DOHH2 (cell line): ENCODE results near the gene ANGPTL1.

ENCODE experiments used
- H3F3A ChIP-seq: fragments of 200-600 bp; sonication (generic), shearing (Covaris generic); 2 replicates; pipeline ENCODE4 v1.6.0; 2016; ENCODE audit warnings: antibody characterized with exemption, mild to moderate bottlenecking; ENCODE audit not compliant: control insufficient read depth, insufficient read depth
- H3K27ac ChIP-seq: fragments of 200-600 bp; sonication (generic); 2 replicates; pipeline ENCODE4 v1.5.1; 2014; ENCODE audit warnings: low read depth, mild to moderate bottlenecking, low read length, moderate library complexity
- H3K27me3 ChIP-seq: fragments of 200-600 bp; sonication (generic); 2 replicates; pipeline ENCODE4 v1.6.1; 2014; ENCODE audit warnings: mild to moderate bottlenecking, low read length, mixed read lengths; ENCODE audit not compliant: control insufficient read depth
- H3K36me3 ChIP-seq: fragments of 200-600 bp; sonication (generic); 2 replicates; pipeline ENCODE4 v1.6.1; 2014; ENCODE audit warnings: mild to moderate bottlenecking, low read length, moderate library complexity, mixed read lengths; ENCODE audit not compliant: control insufficient read depth
- H3K4me1 ChIP-seq: fragments of 200-600 bp; sonication (generic); 2 replicates; pipeline ENCODE4 v1.6.1; 2014; ENCODE audit warnings: mild to moderate bottlenecking, low read length, mixed read lengths; ENCODE audit not compliant: control insufficient read depth
- H3K4me2 ChIP-seq: fragments of 200-600 bp; sonication (generic); 2 replicates; pipeline ENCODE4 v1.6.0; 2014; ENCODE audit warnings: mild to moderate bottlenecking, low read length, moderate library complexity
- H3K4me3 ChIP-seq: fragments of 200-600 bp; sonication (generic); 2 replicates; pipeline ENCODE4 v1.5.1; 2014; ENCODE audit warnings: mild to moderate bottlenecking, low read length, mixed read lengths
- H3K79me2 ChIP-seq: fragments of 200-600 bp; sonication (generic); 2 replicates; pipeline ENCODE4 v1.6.1; 2014; ENCODE audit warnings: mild to moderate bottlenecking, low read length, mixed read lengths; ENCODE audit not compliant: control insufficient read depth
- H3K9me2 ChIP-seq: fragments of 200-600 bp; sonication (generic); replicated peaks from 2 replicates; pipeline ENCODE4 v1.6.1; 2014; ENCODE audit warnings: mild to moderate bottlenecking, low read length, mixed read lengths; ENCODE audit not compliant: control insufficient read depth
- H3K9me3 ChIP-seq: fragments of 200-600 bp; sonication (generic); 2 replicates; pipeline ENCODE4 v1.6.1; 2014; ENCODE audit warnings: antibody characterized with exemption, low read length, mixed read lengths; ENCODE audit not compliant: control insufficient read depth, insufficient read depth
- H4K20me1 ChIP-seq: fragments of 200-600 bp; sonication (generic); 2 replicates; pipeline ENCODE4 v1.6.0; 2014; ENCODE audit warnings: low read depth, mild to moderate bottlenecking, antibody characterized with exemption, low read length, moderate library complexity; ENCODE audit not compliant: control insufficient read depth, insufficient read depth
- EZH2phosphoT487 ChIP-seq: fragments of 200-600 bp; sonication (generic); IDR thresholded peaks from 2 replicates; pipeline ENCODE4 v1.6.1; 2017; ENCODE audit warnings: borderline replicate concordance, mild to moderate bottlenecking, antibody characterized with exemption, low read length, moderate library complexity, mixed read lengths
- TF ChIP-seq, protein P1 (sequence below): fragments of 200-600 bp; sonication (generic); IDR thresholded peaks from one replicate; pipeline ENCODE4 v1.5.1; 2014; ENCODE audit warnings: antibody characterized with exemption, mild to moderate bottlenecking, low read depth, low read length; ENCODE audit not compliant: poor library complexity, severe bottlenecking

The ANGPTL1 gene

DNA sequence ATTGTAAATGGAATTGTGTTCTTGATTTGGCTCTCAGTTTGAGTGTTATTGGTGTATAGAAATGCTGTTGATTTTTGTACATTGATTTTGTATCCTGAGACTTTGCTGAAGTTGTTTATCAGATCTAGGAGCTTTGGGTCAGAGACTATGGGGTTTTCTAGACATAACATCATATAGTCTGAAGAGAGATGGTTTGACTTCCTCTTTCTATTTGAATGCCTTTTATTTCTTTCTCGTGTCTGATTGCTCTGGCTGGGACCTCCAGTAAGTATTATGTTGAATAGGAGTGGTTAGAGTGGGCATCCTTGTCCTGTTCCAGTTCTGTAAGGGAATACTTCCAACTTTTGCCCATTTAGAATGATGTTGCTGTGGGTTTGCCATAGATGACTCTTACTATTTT, 39.1 kb upstream of the ANGPTL1 start:
- no peak overlapping the region for H3K4me2 ChIP-seq
- 0 out of 2 replicates have a peak, but pooled peaks cover 2% of the 10 kb centered on the region for H3F3A ChIP-seq
- H3K4me1 ChIP-seq = no peaks in the 10 kb centered on the region
- no peaks in the 10 kb centered on the region for H4K20me1 ChIP-seq
- TF ChIP-seq, protein P1, sequence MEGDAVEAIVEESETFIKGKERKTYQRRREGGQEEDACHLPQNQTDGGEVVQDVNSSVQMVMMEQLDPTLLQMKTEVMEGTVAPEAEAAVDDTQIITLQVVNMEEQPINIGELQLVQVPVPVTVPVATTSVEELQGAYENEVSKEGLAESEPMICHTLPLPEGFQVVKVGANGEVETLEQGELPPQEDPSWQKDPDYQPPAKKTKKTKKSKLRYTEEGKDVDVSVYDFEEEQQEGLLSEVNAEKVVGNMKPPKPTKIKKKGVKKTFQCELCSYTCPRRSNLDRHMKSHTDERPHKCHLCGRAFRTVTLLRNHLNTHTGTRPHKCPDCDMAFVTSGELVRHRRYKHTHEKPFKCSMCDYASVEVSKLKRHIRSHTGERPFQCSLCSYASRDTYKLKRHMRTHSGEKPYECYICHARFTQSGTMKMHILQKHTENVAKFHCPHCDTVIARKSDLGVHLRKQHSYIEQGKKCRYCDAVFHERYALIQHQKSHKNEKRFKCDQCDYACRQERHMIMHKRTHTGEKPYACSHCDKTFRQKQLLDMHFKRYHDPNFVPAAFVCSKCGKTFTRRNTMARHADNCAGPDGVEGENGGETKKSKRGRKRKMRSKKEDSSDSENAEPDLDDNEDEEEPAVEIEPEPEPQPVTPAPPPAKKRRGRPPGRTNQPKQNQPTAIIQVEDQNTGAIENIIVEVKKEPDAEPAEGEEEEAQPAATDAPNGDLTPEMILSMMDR = no peak
- no peak for TF ChIP-seq EZH2phosphoT487
- no peaks in the 10 kb centered on the region for H3K9me3 ChIP-seq
- H3K36me3 ChIP-seq = peaks cover 93% of the 10 kb centered on the region
- H3K4me3 ChIP-seq = no peak overlapping the region
- no peak overlapping the region for H3K27ac ChIP-seq
- peaks cover 17% of the 10 kb centered on the region for H3K79me2 ChIP-seq
- no peaks in the 10 kb centered on the region for H3K27me3 ChIP-seq
- no peaks in the 10 kb centered on the region for H3K9me2 ChIP-seq

- H3K36me3 ChIP-seq = peaks cover 91% of the 10 kb centered on the region
- H3F3A ChIP-seq = 0 out of 2 replicates have a peak, but pooled peaks cover 2% of the 10 kb centered on the region
- no peak overlapping the region for H3K4me3 ChIP-seq
- no peaks in the 10 kb centered on the region for H3K9me2 ChIP-seq
- no peaks in the 10 kb centered on the region for H3K4me1 ChIP-seq
- TF ChIP-seq EZH2phosphoT487 = no peak
- TF ChIP-seq, protein P1 = no peak
- no peak overlapping the region for H3K4me2 ChIP-seq
- H3K9me3 ChIP-seq = no peaks in the 10 kb centered on the region
- H3K79me2 ChIP-seq = peaks cover 17% of the 10 kb centered on the region
- H4K20me1 ChIP-seq = no peaks in the 10 kb centered on the region
- H3K27me3 ChIP-seq = no peaks in the 10 kb centered on the region
- no peak overlapping the region for H3K27ac ChIP-seq
Measured at GRCh38 chr1:178908358-178908757, 37.5 kb upstream of the ANGPTL1 start.

DNA sequence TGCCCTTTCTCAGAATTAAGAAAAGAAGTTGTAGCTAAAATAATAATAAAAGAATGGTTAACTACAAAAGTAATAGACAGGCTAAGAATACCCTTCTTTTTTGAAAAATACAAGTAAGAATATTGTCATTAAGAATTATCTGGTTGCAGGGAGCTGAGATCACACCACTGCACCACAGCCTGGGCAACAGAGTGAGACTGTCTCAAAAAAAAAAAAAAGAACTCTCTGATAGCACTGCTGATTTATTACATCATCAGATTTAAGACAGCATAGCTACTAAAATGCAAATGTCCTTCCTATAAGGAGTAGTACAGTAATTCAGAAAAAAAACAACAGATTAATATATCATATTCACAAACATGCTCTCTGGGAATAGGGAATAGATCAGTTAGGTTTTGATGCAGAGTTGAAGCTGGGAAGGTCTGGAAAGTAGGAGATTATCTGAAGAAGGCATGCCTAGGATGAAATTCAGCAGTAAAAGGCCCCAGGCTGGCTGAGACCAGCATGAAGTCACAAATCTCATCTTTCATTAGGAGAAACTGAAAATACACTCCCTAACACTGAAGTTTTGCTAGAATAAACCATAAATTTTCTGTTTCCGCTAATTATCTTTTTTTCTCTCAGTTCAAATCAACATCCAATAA, 30.7 kb upstream of the ANGPTL1 start:
- no peak overlapping the region for H3K4me2 ChIP-seq
- no peaks in the 10 kb centered on the region for H3K4me1 ChIP-seq
- no peaks in the 10 kb centered on the region for H4K20me1 ChIP-seq
- no peaks in the 10 kb centered on the region for H3K79me2 ChIP-seq
- no peak overlapping the region for H3K27ac ChIP-seq
- H3K27me3 ChIP-seq = no peaks in the 10 kb centered on the region
- H3K36me3 ChIP-seq = peaks cover 85% of the 10 kb centered on the region
- H3K9me2 ChIP-seq = no peaks in the 10 kb centered on the region
- no peak overlapping the region for H3K4me3 ChIP-seq
- H3K9me3 ChIP-seq = no peaks in the 10 kb centered on the region
- H3F3A ChIP-seq = 0 out of 2 replicates have a peak, but pooled peaks cover 2% of the 10 kb centered on the region
- TF ChIP-seq, protein P1 = no peak
- no peak for TF ChIP-seq EZH2phosphoT487
